ENCODE data around the gene CAMTA1.
"Not testable (repeated sequence)": the region's sequence is repeated elsewhere in the genome, so short reads cannot be mapped to it uniquely, and the experiment has no call there.

CAMTA1 gene

GRCh38 chr1:7407544-7407895 lies 622.3 kb downstream of the CAMTA1 start:
- DNase-seq (ENCODE audit: low read depth), result no peak
- no peak for TF ChIP-seq CTCF (conservative IDR thresholded peaks at IDR 0.05; ENCODE audit: low read length)
- H3K4me3 ChIP-seq (ENCODE audit: low read length), result no peak overlapping the region

GRCh38 chr1:7407980-7408770 lies 622.9 kb downstream of the CAMTA1 start:
- H3K4me3 ChIP-seq (ENCODE audit: low read length), result no peak overlapping the region
- no peak for TF ChIP-seq CTCF (conservative IDR thresholded peaks at IDR 0.05; ENCODE audit: low read length)
- DNase-seq (ENCODE audit: low read depth), result no peak

GRCh38 chr1:7408771-7409150 lies 623.5 kb downstream of the CAMTA1 start:
- no peak for TF ChIP-seq CTCF (conservative IDR thresholded peaks at IDR 0.05; ENCODE audit: low read length)
- no peak overlapping the region for H3K4me3 ChIP-seq (ENCODE audit: low read length)
- DNase-seq (ENCODE audit: low read depth), result no peak

GRCh38 chr1:7409278-7409677 lies 624.0 kb downstream of the CAMTA1 start:
- no peak for TF ChIP-seq CTCF (conservative IDR thresholded peaks at IDR 0.05; ENCODE audit: low read length)
- no peak for DNase-seq (ENCODE audit: low read depth)
- H3K4me3 ChIP-seq (ENCODE audit: low read length), result no peak overlapping the region

GRCh38 chr1:7410156-7410555 lies 624.9 kb downstream of the CAMTA1 start:
- H3K4me3 ChIP-seq (ENCODE audit: low read length), result no peak overlapping the region
- DNase-seq (ENCODE audit: low read depth), result no peak
- no peak for TF ChIP-seq CTCF (conservative IDR thresholded peaks at IDR 0.05; ENCODE audit: low read length)

- H3K4me3 ChIP-seq (ENCODE audit: low read length); DNase-seq (ENCODE audit: low read depth): not testable (repeated sequence)
These were observed 632.4 kb downstream of the CAMTA1 start for GRCh38 chr1:7417618-7418017.

GRCh38 chr1:7418442-7419080 lies 633.3 kb downstream of the CAMTA1 start:
- no peak overlapping the region for H3K4me3 ChIP-seq (ENCODE audit: low read length)
- no peak for TF ChIP-seq CTCF (conservative IDR thresholded peaks at IDR 0.05; ENCODE audit: low read length)
- no peak for DNase-seq (ENCODE audit: low read depth)
